ENCODE results near the gene TRAF6. TPM values are rescaled to one million over a fixed set of nuclear protein-coding genes. Genes with fewer than 3 reads are reported as not detected.

Gene TRAF6
- total RNA-seq, 1 experiment from 2014 or later = 9.3 TPM

DNA sequence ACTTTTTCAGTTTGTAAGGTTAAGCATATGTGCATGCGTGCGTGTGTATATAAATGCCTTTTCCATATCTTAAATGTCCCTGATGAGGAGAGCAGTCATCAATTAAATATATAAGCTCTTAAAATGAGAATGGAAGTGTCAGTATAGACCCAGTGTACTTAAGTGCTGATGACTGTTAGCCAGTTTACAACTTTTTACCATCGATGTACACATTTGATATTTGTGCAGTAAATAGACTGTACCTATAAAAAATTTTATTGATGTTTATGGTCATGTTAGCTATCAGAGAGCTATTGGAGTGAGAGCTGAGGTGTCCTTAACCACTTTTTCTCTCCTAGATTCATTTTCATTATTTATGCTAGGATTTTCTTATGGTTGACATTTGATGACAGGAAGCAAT lies 45.4 kb downstream of the TRAF6 start:
- H3K4me3 ChIP-seq (replicated peaks in 1 of 2; ENCODE audit: low read depth in 1 of 2, low read length in 2 of 2) = no peak overlapping the region
- H3K9me3 ChIP-seq (ENCODE audit: control insufficient read depth in 1 of 2, insufficient read depth in 1 of 2, low read depth in 1 of 2, low read length in 2 of 2) = no peaks in the 10 kb centered on the region
- H3K36me3 ChIP-seq (ENCODE audit: control insufficient read depth in 1 of 2, insufficient read depth in 2 of 2, low read length in 2 of 2) = no peaks in the 10 kb centered on the region
- ChIA-PET CTCF (interaction anchor here (0.8 kb wide), 1 partner anchor 12 kb away, joined by 3 read pairs; no protein-coding TSS in a partner anchor), RAD21 (ENCODE audit: low non-redundant PET in 1 of 2, low total read pairs in 2 of 2, uncharacterized antibody in 2 of 2, unreplicated experiment in 2 of 2) (no interaction called here), POLR2A (no interaction called here)
- H3K79me2 ChIP-seq (ENCODE audit: insufficient read depth, low read length) = no peaks in the 10 kb centered on the region
- no peak overlapping the region for H3K4me2 ChIP-seq (ENCODE audit: low read length)
- BruUV-seq (replicated peaks) = no TSS peak
- TF ChIP-seq EZH2phosphoT487 (IDR thresholded peaks at IDR 0.05; ENCODE audit: borderline replicate concordance) = no peak
- H3K27me3 ChIP-seq (ENCODE audit: insufficient read depth, low read length) = peaks cover 4% of the 10 kb centered on the region; the same call in 1 of the 2 replicates
- H3K9me2 ChIP-seq (ENCODE audit: insufficient read depth) = no peaks in the 10 kb centered on the region
- H3K9ac ChIP-seq (ENCODE audit: low read length) = no peak overlapping the region
- DNase-seq (ENCODE audit: low read depth, low spot score) (no peak), ATAC-seq (no peak)
- H3K27ac ChIP-seq (ENCODE audit: low read depth, low read length) = no peak overlapping the region
- H2AFZ ChIP-seq (ENCODE audit: low read depth, low read length, poor library complexity, severe bottlenecking) = no peak overlapping the region
- H4K20me1 ChIP-seq (ENCODE audit: insufficient read depth) = no peaks in the 10 kb centered on the region
- intact Hi-C loops (cut with micrococcal nuclease) = no loop called here
- H3K4me1 ChIP-seq (ENCODE audit: control insufficient read depth in 1 of 2, insufficient read depth in 2 of 2, low read length in 2 of 2) = no peaks in the 10 kb centered on the region; a peak in 1 of 4 replicates

DNA sequence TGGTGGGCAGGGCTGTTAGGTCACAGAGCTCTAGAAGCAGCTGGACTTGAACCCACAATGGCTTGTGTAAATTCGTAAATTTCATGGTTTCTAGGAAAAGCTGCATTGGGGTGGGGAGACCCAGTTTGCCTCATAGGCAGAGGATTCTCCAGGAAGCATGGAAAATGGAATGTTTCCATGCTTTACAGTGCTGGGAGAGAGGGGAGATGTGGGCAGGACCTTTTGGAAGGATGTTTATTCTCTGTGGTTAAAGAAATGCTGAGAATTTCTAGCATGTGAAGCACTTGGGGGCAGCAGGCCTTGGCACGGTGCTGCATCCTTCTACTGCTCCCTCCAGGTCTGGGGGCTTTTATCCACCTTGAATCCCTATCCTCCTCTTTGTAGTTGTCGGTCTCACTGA lies 46.3 kb downstream of the TRAF6 start:
- Histone ChIP-seq H3K79me2 (ENCODE audit: insufficient read depth, low read length) (no peaks in the 10 kb centered on the region), H4K20me1 (ENCODE audit: insufficient read depth) (no peaks in the 10 kb centered on the region), H3K4me3 (replicated peaks in 1 of 2; ENCODE audit: low read depth in 1 of 2, low read length in 2 of 2) (no peak overlapping the region), H3K36me3 (ENCODE audit: control insufficient read depth in 1 of 2, insufficient read depth in 2 of 2, low read length in 2 of 2) (no peaks in the 10 kb centered on the region), H3K9me3 (ENCODE audit: control insufficient read depth in 1 of 2, insufficient read depth in 1 of 2, low read depth in 1 of 2, low read length in 2 of 2) (no peaks in the 10 kb centered on the region), H3K9me2 (ENCODE audit: insufficient read depth) (no peaks in the 10 kb centered on the region), H3K4me2 (ENCODE audit: low read length) (no peak overlapping the region), H3K4me1 (ENCODE audit: control insufficient read depth in 1 of 2, insufficient read depth in 2 of 2, low read length in 2 of 2) (no peaks in the 10 kb centered on the region), H3K27ac (ENCODE audit: low read depth, low read length) (no peak overlapping the region), H3K27me3 (ENCODE audit: insufficient read depth, low read length) (0 out of 2 replicates have a peak, but pooled peaks cover 4% of the 10 kb centered on the region), H3K9ac (ENCODE audit: low read length) (no peak overlapping the region), H2AFZ (ENCODE audit: low read depth, low read length, poor library complexity, severe bottlenecking) (no peak overlapping the region)
- no TSS peak for BruUV-seq (replicated peaks)
- POLR2A ChIA-PET = no interaction called here
- ATAC-seq = no peak
- CTCF ChIA-PET = no interaction called here
- TF ChIP-seq RAD21 (IDR thresholded peaks at IDR 0.05; ENCODE audit: low read depth) (no peak), JUND (IDR thresholded peaks at IDR 0.05) (no peak), POLR2AphosphoS5 (IDR thresholded peaks at IDR 0.05; ENCODE audit: low read depth, low read length) (no peak)
- TF ChIP-seq, protein P1, sequence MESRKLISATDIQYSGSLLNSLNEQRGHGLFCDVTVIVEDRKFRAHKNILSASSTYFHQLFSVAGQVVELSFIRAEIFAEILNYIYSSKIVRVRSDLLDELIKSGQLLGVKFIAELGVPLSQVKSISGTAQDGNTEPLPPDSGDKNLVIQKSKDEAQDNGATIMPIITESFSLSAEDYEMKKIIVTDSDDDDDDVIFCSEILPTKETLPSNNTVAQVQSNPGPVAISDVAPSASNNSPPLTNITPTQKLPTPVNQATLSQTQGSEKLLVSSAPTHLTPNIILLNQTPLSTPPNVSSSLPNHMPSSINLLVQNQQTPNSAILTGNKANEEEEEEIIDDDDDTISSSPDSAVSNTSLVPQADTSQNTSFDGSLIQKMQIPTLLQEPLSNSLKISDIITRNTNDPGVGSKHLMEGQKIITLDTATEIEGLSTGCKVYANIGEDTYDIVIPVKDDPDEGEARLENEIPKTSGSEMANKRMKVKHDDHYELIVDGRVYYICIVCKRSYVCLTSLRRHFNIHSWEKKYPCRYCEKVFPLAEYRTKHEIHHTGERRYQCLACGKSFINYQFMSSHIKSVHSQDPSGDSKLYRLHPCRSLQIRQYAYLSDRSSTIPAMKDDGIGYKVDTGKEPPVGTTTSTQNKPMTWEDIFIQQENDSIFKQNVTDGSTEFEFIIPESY (IDR thresholded peaks at IDR 0.05; ENCODE audit: extremely low read depth, insufficient replicate concordance, low read length) = no peak
- DNase-seq (ENCODE audit: low read depth, low spot score) = no peak
- intact Hi-C loops (cut with micrococcal nuclease) = no loop called here
- RAD21 ChIA-PET (ENCODE audit: low non-redundant PET in 1 of 2, low total read pairs in 2 of 2, uncharacterized antibody in 2 of 2, unreplicated experiment in 2 of 2) = no interaction called here

All from HCT116 (cell line).